NCI-H187 treated with DMSO at 0.1 percent for 48 hours (cell line): ENCODE results near the gene DGLUCY.
"Not testable (repeated sequence)": the region's sequence is repeated elsewhere in the genome, so short reads cannot be mapped to it uniquely, and the experiment has no call there.

Experiments used
- DNase-seq: peaks from one replicate; lab custom pipeline; 2025; lab: John Stamatoyannopoulos, UW

The DGLUCY gene

GRCh38 chr14:91207008-91207407 lies 93.1 kb downstream of the DGLUCY start:
- no peak for DNase-seq

GRCh38 chr14:91211017-91211416 lies 97.1 kb downstream of the DGLUCY start:
- DNase-seq = no peak

GRCh38 chr14:91214306-91214705 lies 100.4 kb downstream of the DGLUCY start:
- no peak for DNase-seq

GRCh38 chr14:91215381-91215780 lies 101.5 kb downstream of the DGLUCY start:
- DNase-seq = no peak

- no peak for DNase-seq
Observed at GRCh38 chr14:91216731-91217226, 102.9 kb downstream of the DGLUCY start.

- no peak for DNase-seq
Observed at GRCh38 chr14:91218014-91218413, 104.1 kb downstream of the DGLUCY start.

GRCh38 chr14:91219517-91220389 lies 105.9 kb downstream of the DGLUCY start:
- DNase-seq = no peak

DNA sequence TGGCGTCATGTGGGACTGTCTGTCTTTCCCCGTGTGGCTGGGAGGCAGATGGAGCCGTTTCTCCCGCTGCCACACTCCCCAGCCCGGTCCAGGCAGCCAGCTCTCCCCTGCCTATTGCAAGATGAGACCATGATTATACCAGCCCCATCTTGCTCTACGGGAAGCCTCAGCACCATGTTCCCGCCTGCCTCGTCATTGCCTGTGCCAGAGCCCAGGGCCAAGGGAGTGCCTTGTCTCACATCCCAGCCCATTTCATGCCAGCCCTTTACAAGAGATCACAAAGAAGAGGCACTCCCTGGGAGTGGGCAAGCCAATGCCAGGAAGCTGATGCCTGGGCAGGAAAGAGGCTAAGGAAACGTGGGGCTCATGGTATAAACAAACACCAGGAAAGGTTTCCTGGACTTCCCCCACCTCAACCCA lies 106.7 kb downstream of the DGLUCY start:
- no peak for DNase-seq

DNA sequence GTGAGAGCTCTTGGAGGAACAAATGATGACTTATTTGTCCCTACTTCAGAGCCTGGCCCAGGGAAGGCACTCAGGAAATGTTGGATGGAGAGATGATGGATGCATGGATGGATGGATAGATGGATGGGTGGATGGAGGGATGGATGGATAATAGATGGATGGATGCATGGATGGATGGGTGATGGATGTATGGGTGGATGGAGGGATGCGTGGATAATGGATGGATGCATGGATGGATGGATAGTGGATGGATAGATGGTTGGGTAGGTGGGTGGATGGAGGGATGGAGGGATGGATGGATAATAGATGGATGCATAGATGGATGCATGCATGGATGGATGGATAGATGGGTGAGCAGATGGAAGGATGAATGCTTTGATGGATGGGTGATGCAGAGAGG lies 107.4 kb downstream of the DGLUCY start:
- no peak for DNase-seq

DNA sequence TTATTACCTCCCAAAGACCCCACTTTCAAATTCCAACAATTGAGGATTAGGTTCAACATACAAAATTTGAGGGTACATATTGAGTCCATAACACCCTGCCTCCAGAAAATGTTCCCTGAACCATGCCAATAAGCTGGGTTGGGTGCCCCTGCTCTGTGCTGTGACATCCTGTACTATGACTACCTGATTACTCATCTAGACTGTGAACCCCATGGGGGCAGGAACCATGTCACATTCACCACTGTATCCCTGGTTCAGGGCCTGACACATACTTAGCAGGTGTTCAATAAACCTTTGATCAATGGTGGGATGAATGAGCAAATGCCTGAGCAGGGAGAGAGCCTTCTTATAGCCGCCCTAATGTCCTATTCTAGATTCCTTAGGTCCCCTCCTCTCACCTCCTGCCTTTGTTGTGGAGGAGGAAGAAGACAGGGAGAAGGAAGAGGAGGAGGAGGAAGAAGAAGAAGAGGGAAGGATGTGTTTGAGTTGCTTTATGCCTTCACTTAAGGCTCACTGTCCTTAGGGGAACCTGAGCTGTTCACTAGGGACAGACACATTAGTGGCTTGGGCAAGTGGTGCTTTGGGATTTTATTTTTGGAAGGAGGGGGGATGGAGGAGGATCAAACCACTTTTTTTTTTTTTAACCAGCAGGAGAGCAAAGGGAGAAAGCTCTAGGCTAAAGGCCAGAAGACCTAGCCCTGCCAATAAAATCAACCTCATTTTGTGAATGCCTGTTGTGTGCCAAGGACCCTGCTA lies 109.3 kb downstream of the DGLUCY start:
- DNase-seq = peak; percentile 21

- peak; percentile 93 for DNase-seq
Observed at GRCh38 chr14:91225025-91225424, 111.2 kb downstream of the DGLUCY start.

DNA sequence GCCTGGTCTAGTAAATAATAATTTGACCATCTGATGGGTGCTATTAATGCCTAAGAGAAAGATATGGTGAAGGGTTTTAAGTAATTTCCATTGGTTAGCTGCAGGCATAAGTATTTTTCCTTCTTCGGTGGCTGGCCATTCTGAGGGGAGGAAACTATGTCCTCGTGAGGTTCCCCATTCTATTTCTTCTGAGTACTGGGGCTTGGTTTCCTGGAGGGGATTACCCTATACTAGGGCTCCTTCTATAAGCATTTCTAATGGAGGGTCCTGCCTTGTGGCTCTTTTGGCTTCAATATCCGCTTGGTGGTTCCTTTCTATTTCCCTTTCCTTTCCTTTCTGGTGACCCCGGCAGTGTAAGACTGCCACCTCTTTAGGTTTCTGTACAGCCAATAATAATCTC lies 112.5 kb downstream of the DGLUCY start:
- not testable (repeated sequence) for DNase-seq

DNA sequence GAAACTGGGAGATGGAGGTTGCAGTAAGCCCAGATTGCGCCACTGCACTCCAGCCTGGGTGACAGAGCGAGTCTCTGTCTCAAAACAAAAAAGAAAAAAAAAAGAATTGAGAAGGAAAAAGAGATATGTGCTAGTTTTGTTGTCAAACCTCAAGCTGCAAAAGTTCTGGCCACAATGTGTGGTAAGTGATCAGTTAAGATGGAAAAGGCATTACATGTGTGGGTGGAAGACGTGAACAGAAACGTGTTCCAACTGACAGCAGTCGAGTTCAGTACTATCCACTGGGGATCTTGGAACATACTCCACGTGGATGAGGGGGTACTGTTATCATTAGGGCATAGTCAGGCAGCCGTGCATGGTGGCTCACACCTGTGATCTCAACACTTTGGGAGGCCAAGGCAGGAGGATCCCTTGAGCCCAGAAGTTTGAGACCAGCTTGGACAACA lies 113.3 kb downstream of the DGLUCY start:
- DNase-seq = no peak

- no peak for DNase-seq
Observed at GRCh38 chr14:91228112-91229004, 114.5 kb downstream of the DGLUCY start.

GRCh38 chr14:91229005-91229382 lies 115.1 kb downstream of the DGLUCY start:
- no peak for DNase-seq

DNA sequence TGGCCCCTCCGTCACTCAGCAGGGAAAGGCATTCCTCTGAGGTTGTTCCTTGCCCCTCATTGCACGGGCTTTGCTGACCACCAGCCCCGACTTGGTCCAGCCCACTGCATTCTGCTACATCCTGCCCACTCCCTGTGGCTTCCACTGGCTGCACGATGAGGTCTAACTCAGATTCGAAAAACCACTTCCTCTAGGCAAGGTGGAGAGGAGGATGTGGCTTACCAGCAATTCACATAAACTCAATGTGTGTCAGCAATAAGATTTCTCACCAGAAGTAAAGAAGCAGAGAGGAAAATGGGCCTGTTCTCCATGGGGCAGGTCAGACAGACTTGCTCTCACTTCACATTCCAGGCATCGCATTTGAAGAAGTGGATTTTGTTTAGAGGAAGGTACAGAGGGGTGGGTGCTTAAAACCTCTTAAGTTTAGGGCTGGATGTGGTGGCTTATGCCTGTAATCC lies 115.9 kb downstream of the DGLUCY start:
- no peak for DNase-seq

- DNase-seq = no peak
Observed at GRCh38 chr14:91230397-91231035, 116.6 kb downstream of the DGLUCY start.

GRCh38 chr14:91231446-91231845 lies 117.6 kb downstream of the DGLUCY start:
- no peak for DNase-seq

GRCh38 chr14:91232052-91232451 lies 118.2 kb downstream of the DGLUCY start:
- DNase-seq = no peak

DNA sequence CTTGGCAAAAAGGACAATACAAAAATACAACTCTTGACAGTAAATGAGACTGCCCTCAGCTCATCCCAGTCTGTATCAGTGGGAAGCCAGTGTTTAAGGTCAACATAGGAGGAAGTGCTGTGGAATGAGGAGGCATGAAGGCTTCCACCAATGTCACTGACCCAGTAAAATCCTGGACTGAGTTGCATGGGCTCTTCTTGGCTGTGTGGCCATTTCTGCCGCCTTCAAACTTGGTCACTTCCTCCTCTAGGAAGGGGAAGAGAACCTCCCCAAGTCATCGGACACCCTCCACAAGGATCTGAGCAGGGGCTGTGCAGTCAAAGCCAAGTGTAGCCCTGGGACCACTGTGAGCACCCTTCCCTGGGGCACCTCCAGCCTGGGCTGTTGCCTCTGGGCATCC lies 118.7 kb downstream of the DGLUCY start:
- DNase-seq = no peak
